GM13977 (cell line): ENCODE data around the gene SPARCL1.
A peak's percentile ranks its signal among the peaks of the same experiment; 100 is the strongest.

Experiments
- DNase-seq: peaks from one replicate; pipeline ENCODE4 v3.0.0; 2012; ENCODE audit warnings: low spot score
- CTCF ChIP-seq: IDR thresholded peaks from 2 replicates; pipeline ENCODE4 v1.5.1; 2012; ENCODE audit warnings: mild to moderate bottlenecking, control low read depth; ENCODE audit not compliant: insufficient read depth; ENCODE audit errors: extremely low read depth, missing control alignments
- in situ Hi-C: fragments of 300-500 bp; cut with MboI; formaldehyde crosslinking; loops from one replicate; pipeline ENCODE4 v1.12.0; 2022; ENCODE audit warnings: low sequenced_read_pairs, low pct_unique_long_range_greater_than_20kb, mixed read lengths, inconsistent platforms; ENCODE audit not compliant: unreplicated experiment

The SPARCL1 gene

GRCh38 chr4:87521757-87522374 lies 7.3 kb downstream of the SPARCL1 start:
- in situ Hi-C loops = no loop called here
- TF ChIP-seq CTCF = no peak
- peak; percentile 16 for DNase-seq

- no peak for TF ChIP-seq CTCF
- in situ Hi-C loops = no loop called here
- DNase-seq = no peak
Measured at GRCh38 chr4:87521319-87521718, 7.9 kb downstream of the SPARCL1 start.

DNA sequence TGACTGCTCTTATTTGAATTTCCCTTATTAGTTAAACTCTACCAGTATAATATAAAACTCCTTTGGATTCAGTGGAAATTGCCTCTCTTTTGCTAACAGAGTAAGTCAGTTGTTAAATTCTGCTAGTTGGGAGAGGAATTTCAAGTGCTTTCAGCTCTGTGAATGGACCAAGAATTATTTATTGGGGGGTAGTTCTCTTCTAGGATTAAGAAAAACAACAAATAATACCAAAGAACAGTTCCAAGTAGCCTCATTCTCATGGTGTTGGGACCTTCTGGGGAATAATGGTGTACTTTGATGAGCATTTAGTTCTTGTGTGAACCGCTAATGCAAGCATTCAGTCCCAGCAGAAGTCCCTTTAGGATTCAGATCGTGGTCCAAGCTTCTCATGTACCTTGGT lies 11.6 kb downstream of the SPARCL1 start:
- TF ChIP-seq CTCF = no peak
- in situ Hi-C loops = no loop called here
- no peak for DNase-seq

DNA sequence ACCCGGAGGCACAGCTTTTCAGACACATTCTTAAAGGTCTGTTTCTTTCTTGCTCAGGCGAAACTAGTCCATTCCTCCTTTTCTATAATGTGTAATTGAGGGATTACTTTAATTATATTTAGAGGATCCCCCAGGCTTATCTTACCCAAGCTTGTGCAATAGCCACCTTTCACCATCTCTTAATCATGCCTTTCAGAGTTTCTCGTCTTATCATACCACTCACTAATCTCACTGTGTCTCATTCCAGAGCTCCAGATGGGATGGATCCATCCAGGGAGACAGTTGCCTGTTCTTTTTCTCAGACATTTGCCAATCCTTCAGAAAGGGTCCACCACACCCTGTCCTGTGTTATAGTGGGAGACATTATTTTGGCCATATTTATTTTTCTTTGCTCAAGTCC lies 12.5 kb downstream of the SPARCL1 start:
- no peak for DNase-seq
- TF ChIP-seq CTCF = no peak
- in situ Hi-C loops = no loop called here

DNA sequence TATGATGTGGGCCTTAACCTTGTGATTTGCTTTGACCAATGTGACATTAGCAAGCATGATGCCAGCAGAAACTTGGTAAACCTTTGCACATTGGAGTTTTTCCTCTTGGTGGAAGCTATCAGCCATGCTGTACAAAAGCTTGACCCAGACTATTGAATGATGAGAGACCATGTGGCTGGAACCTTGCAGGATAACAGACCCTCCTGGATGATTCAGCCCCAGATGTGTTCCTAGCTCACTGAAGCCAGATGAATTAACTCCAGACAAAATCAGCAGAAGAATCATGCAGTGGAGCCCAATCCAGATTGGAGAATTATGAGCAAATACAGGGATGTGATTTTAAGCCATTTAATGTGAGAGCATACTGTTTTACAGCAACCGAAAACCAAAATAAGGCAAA lies 16.8 kb downstream of the SPARCL1 start:
- TF ChIP-seq CTCF = no peak
- in situ Hi-C loops = no loop called here
- DNase-seq = no peak

GRCh38 chr4:87511500-87511899 lies 17.7 kb downstream of the SPARCL1 start:
- TF ChIP-seq CTCF = no peak
- in situ Hi-C loops = no loop called here
- DNase-seq = no peak

- no peak for TF ChIP-seq CTCF
- in situ Hi-C loops = no loop called here
- no peak for DNase-seq
Measured at GRCh38 chr4:87510747-87511146, 18.4 kb downstream of the SPARCL1 start.
